ENCODE results near the gene SMAD5. TPM values are rescaled to one million over a fixed set of nuclear protein-coding genes. Genes with fewer than 3 reads are reported as not detected.

Gene SMAD5
- total and polyA plus RNA-seq, 12 donors = 6.4 to 76.6 (median 46.2) TPM

- Histone ChIP-seq H3K27me3 (no peaks in the 10 kb centered on the region), H3K27ac (no peak overlapping the region), H3K36me3 (replicated peaks in 1 of 2) (no peaks in the 10 kb centered on the region), H3K4me1 (replicated peaks in 1 of 2) (peaks cover 0 to 5% of the 10 kb centered on the region in 2 donors), H3K9me3 (replicated peaks in 1 of 3) (no peaks in the 10 kb centered on the region), H3K4me3 (no peak overlapping the region)
- TF ChIP-seq CTCF (IDR thresholded peaks at IDR 0.05) (no peak), POLR2A (IDR thresholded peaks at IDR 0.05) (no peak)
- 76 to 87% (median 83%) methylated on average over 6 to 8 of the region's 8 CpGs for WGBS, 4 donors
- intact Hi-C loops (cut with DNase I) = loop anchor here in 1 of 2 donors (10.0 kb wide), 1 partner anchor 80 kb away; no protein-coding TSS in a partner anchor
- no peak for DNase-seq
Measured at GRCh38 chr5:136094913-136095641, 37.6 kb upstream of the SMAD5 start.

- Histone ChIP-seq H3K4me1 (replicated peaks in 1 of 2) (no peaks in the 10 kb centered on the region), H3K27me3 (no peaks in the 10 kb centered on the region), H3K4me3 (no peak overlapping the region), H3K9me3 (replicated peaks in 1 of 3) (no peaks in the 10 kb centered on the region), H3K27ac (no peak overlapping the region), H3K36me3 (replicated peaks in 1 of 2) (no peaks in the 10 kb centered on the region)
- no peak for TF ChIP-seq POLR2A (IDR thresholded peaks at IDR 0.05)
- TF ChIP-seq CTCF (IDR thresholded peaks at IDR 0.05) = no peak
- intact Hi-C loops (cut with DNase I) = loop anchor here in 1 of 2 donors (10.0 kb wide), 1 partner anchor 77 kb away; no protein-coding TSS in a partner anchor
- WGBS, 4 donors = 36 to 40% (median 38%) methylated on average over 4 of the region's 4 CpGs
- no peak for DNase-seq
Measured at GRCh38 chr5:136098176-136098575, 34.5 kb upstream of the SMAD5 start.

DNA sequence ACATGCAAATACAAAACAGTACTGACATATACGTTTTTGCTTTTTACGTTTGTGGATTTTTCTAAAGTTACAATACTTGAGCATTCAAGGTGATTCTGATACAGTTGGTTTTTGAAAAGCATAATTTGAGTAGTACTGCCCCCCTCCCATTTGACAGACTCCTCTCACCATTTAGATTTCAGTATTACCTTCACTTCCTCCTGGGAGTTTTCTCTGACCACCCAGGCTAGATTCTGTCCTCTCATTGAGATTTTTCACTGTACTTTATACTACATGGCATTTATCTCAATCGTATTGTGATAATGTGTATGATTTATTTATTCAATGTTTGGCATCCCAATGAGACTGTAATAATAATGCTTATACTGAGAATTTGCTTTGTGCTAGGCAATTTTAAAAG is 32.8 kb upstream of the SMAD5 start:
- TF ChIP-seq POLR2A (IDR thresholded peaks at IDR 0.05) (no peak), CTCF (IDR thresholded peaks at IDR 0.05) (no peak)
- Histone ChIP-seq H3K27me3 (no peaks in the 10 kb centered on the region), H3K36me3 (replicated peaks in 1 of 2) (no peaks in the 10 kb centered on the region), H3K4me3 (no peak overlapping the region), H3K4me1 (replicated peaks in 1 of 2) (no peaks in the 10 kb centered on the region), H3K9me3 (replicated peaks in 1 of 3) (no peaks in the 10 kb centered on the region), H3K27ac (no peak overlapping the region)
- 61 to 75% (median 68%) methylated on average over 3 of the region's 3 CpGs for WGBS, 4 donors
- DNase-seq = no peak
- intact Hi-C loops (cut with DNase I) = loop anchor here in 1 of 2 donors (10.0 kb wide), 1 partner anchor 75 kb away; no protein-coding TSS in a partner anchor

GRCh38 chr5:136101884-136102283 is 30.8 kb upstream of the SMAD5 start:
- H3K4me3 ChIP-seq = no peak overlapping the region
- no peaks in the 10 kb centered on the region for H3K9me3 ChIP-seq (replicated peaks in 1 of 3)
- no peak for DNase-seq
- intact Hi-C loops (cut with DNase I) = no loop called here
- TF ChIP-seq POLR2A (IDR thresholded peaks at IDR 0.05) = no peak
- no peak for TF ChIP-seq CTCF (IDR thresholded peaks at IDR 0.05)
- no peaks in the 10 kb centered on the region for H3K4me1 ChIP-seq (replicated peaks in 1 of 2)
- H3K27me3 ChIP-seq = no peaks in the 10 kb centered on the region
- H3K36me3 ChIP-seq (replicated peaks in 1 of 2) = no peaks in the 10 kb centered on the region
- H3K27ac ChIP-seq = no peak overlapping the region
- WGBS, 4 donors = 89 to 96% (median 94%) methylated on average over 1 of the region's 1 CpG
